ENCODE measurements around the gene CLNK.
A peak's percentile ranks its signal among the peaks of the same experiment; 100 is the strongest.

Gene CLNK

DNA sequence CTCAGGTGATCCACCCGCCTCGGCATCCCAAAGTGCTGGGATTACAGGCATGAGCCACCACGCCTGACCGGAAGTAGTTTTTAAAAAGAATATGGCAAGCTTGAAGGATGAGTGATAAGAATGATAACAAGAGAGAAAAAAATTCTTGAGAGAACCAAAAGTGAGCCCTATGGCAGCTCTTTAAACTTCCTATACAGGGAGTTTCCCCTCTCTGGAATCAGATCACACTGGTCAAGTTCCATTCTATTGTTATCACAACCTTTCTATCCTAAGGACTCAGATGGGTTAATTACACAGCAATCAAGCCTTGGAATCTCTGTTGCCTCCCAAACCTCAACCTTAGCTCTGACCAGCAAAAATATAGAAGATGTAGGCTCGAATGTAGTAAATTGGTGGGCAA is 193.6 kb downstream of the CLNK start:
- no peak overlapping the region for H3K4me3 Mint-ChIP-seq
- no peaks in the 10 kb centered on the region for H3K36me3 Mint-ChIP-seq (ENCODE audit: low read depth)
- peaks cover 20% of the 10 kb centered on the region for H3K27me3 Mint-ChIP-seq (ENCODE audit: low read depth)
- H3K9me3 Mint-ChIP-seq, result no peaks in the 10 kb centered on the region
- peaks cover 4% of the 10 kb centered on the region for H3K4me1 Mint-ChIP-seq (ENCODE audit: low read depth)
- H3K27ac Mint-ChIP-seq, result no peak overlapping the region

DNA sequence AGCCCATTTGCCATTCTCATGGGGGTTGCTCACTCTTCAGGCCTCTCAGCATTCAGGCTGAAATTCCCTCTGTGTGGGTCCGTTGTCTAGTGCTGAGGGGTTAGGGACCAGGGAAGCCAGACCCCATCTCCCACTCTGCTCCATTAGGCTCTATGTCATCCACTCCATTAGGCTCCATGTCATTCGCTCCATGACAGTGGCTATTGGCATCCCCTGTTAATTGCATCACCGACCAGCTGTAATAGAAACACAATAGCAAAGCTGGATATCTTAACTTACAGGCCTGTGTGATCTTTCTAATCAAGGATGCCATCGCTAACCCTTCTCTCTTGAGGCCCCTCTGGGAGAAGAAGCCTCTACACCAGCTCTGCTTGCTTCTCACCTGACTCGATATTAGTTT is 201.7 kb downstream of the CLNK start:
- Mint-ChIP-seq H3K27ac (no peak overlapping the region), H3K27me3 (ENCODE audit: low read depth) (peaks cover 5% of the 10 kb centered on the region), H3K9me3 (no peaks in the 10 kb centered on the region), H3K4me1 (ENCODE audit: low read depth) (no peaks in the 10 kb centered on the region), H3K36me3 (ENCODE audit: low read depth) (no peaks in the 10 kb centered on the region), H3K4me3 (no peak overlapping the region)

DNA sequence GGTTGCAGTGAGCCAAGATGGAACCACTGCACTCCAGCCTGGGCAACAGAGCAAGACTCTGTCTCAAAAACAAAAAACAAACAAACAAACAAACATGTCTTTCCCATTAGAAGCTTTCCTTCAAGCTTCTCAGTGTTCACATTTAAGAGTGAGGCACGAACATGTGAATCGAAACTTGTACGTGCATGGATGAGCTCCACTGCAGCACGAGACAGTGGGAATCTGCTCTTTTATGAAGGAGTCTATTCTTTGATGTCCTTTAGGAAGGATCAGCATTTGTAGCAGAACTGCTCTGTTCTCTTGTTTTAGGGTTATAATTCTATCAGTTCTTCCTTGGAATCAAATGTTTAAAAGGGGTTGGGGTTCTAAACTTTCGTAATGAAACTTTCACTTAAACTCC is 204.0 kb downstream of the CLNK start:
- Mint-ChIP-seq H3K27ac (no peak overlapping the region), H3K9me3 (no peaks in the 10 kb centered on the region), H3K27me3 (ENCODE audit: low read depth) (no peaks in the 10 kb centered on the region), H3K36me3 (ENCODE audit: low read depth) (no peaks in the 10 kb centered on the region), H3K4me1 (ENCODE audit: low read depth) (no peaks in the 10 kb centered on the region), H3K4me3 (no peak overlapping the region)

DNA sequence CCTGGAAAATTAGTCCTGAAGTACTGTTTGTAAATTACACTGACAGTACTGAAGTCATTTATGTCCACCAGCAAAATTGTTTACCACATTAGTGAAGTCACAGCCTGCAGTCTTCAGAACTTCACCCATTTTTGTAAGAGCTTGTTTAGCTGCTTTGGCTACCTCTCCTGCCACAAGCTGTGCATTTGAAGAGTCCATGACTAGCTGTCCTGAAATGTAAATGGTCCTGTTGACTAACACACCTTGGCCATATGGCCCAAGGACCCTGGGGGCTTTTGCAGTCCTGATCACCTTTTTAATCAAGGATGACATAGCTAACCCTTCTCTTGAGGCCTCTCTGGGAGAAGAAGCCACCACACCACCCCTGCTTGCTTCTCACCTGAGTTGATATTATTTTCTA is 205.9 kb downstream of the CLNK start:
- H3K36me3 Mint-ChIP-seq (ENCODE audit: low read depth), result no peaks in the 10 kb centered on the region
- H3K27ac Mint-ChIP-seq, result no peak overlapping the region
- no peak overlapping the region for H3K4me3 Mint-ChIP-seq
- H3K27me3 Mint-ChIP-seq (ENCODE audit: low read depth), result no peaks in the 10 kb centered on the region
- no peaks in the 10 kb centered on the region for H3K4me1 Mint-ChIP-seq (ENCODE audit: low read depth)
- no peaks in the 10 kb centered on the region for H3K9me3 Mint-ChIP-seq

DNA sequence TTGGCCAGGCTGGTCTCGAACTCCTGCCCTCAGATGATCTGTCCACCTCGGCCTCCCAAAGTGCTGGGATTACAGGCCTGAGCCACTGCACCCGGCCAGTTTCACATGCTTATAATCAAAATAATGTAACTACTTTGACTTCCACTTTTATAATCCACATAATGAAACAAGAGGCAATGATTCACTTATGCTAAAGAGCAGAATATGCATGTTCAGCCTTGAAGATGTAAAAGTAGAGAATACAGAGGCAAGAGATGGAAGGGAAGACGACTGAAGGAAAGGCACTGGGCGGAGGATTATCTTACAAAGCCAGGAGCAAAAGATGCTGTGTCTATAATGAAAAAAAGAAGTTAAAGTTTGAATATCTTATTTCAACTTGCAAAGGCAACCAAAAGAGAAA is 214.1 kb downstream of the CLNK start:
- Mint-ChIP-seq H3K27me3 (ENCODE audit: low read depth) (peaks cover 6% of the 10 kb centered on the region), H3K4me3 (no peak overlapping the region), H3K9me3 (no peaks in the 10 kb centered on the region), H3K27ac (no peak overlapping the region), H3K36me3 (ENCODE audit: low read depth) (no peaks in the 10 kb centered on the region), H3K4me1 (ENCODE audit: low read depth) (no peaks in the 10 kb centered on the region)

DNA sequence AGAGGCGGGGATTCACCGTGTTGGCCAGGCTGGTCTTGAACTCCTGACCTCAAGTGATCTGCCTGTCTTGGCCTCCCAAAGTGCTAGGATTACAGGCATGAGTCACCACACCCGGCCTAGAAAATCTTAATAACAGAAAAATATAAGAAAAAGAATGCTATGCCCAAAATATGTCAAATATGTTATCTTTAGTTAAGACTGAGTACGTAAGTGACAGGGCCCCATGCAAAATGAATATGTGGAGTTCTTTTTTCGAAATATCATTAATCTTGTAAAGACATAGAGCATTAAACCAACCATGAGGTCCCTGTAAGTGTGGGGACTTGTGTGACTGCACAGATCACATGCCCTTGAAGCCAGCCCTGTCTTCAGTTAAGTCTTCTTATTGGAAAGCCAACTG is 218.4 kb downstream of the CLNK start:
- peaks cover 2% of the 10 kb centered on the region for H3K36me3 Mint-ChIP-seq (ENCODE audit: low read depth)
- H3K4me3 Mint-ChIP-seq, result no peak overlapping the region
- H3K27me3 Mint-ChIP-seq (ENCODE audit: low read depth), result peaks cover 33% of the 10 kb centered on the region

DNA sequence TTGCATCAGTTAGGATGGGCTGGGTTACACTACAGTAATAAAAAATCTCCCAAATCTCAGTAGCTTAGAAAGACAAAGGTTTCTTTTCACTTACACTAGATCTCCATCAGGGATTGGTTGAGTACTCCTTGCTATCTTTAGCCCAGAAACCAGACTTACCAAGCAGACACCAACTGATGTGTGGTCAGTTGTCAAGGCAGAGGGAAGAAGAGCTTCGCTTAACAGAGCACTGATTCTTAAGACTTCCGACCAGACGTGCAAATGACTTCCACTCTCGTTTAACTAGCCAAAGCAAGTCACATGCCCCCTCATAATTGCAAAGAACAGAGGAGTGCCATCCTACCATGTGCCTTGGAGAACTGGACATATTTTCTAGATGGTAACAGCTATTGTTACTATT is 221.7 kb downstream of the CLNK start:
- Mint-ChIP-seq H3K36me3 (ENCODE audit: low read depth) (peaks cover 3% of the 10 kb centered on the region), H3K27me3 (ENCODE audit: low read depth) (peaks cover 51% of the 10 kb centered on the region), H3K9me3 (peaks cover 4% of the 10 kb centered on the region), H3K4me1 (ENCODE audit: low read depth) (peaks cover 16% of the 10 kb centered on the region), H3K27ac (no peak overlapping the region), H3K4me3 (no peak overlapping the region)

More for the DNA sequence above, 218.4 kb downstream of the CLNK start:
- Mint-ChIP-seq H3K4me1 (ENCODE audit: low read depth) (peaks cover 5% of the 10 kb centered on the region), H3K27ac (no peak overlapping the region), H3K9me3 (peaks cover 4% of the 10 kb centered on the region)

DNA sequence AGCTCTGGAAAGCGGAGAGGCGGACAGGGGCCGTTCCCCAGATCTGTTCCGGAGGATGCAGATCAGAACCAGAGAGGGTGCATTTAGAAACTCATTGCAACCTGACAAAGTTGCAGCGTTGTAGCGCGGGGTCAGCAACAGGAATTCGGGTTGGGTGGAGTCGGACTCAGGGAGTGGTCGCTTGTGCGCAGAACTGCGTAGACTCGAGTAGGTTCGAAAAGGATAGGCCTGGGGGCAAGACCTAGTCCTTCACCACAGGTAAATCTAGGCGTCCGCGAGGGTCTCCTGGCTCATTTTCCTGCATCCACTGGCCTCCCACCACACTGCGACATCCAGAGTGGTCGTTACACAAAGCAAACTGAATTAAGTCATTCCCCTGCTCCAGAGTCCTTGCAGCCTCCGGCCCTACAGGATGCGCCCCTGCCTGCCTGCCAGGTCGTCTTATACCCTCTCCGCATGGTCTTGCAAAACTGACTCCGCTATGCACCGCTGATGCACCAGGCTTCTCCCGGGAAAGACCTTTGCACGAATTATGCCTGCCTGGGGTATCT is 222.6 kb downstream of the CLNK start:
- H3K27me3 Mint-ChIP-seq (ENCODE audit: low read depth), result peaks cover 51% of the 10 kb centered on the region
- H3K36me3 Mint-ChIP-seq (ENCODE audit: low read depth), result peaks cover 3% of the 10 kb centered on the region
- peaks cover 4% of the 10 kb centered on the region for H3K9me3 Mint-ChIP-seq
- no peak overlapping the region for H3K27ac Mint-ChIP-seq
- peaks cover 21% of the 10 kb centered on the region for H3K4me1 Mint-ChIP-seq (ENCODE audit: low read depth)
- H3K4me3 Mint-ChIP-seq, result peak overlapping the region; percentile 73

DNA sequence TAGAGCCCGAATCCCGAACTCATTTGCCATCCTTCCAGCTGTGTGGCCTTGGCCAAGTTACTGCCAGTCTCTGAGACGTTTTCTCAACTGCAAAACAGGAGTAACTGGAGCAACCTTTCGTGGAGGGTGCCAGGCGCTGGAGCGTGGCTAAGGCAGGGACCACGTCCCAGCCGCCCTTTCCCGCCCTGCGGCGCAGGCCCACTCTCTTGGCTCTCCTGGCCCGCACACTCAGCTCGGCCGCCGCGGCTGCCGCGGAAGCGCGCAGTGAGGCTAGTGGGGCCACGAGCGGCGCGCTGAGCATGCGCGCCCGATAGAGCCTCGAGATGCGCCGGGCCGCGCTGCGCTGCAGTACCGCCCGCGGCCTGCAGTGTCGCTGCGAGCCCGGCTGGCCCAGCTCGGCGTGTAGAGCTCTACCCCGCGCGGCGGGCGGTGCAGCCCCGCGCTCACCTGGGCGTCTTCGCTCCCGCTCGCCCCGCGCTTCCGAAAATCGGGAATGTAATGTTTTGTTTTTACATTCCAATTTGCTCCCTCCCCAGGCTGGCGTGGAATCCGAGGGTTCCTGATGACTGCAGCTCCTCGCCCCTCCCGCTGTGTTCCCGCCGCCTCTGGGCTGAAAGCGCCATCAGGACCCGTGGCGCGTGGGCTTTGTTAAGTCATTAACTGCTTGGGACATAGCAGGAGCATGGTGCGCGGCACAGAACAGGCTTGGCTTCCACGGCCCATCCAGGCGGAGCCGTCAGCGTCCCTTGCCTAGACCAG is 223.3 kb downstream of the CLNK start:
- no peak overlapping the region for H3K27ac Mint-ChIP-seq
- H3K4me3 Mint-ChIP-seq, result peak overlapping the region; percentile 73
- peaks cover 23% of the 10 kb centered on the region for H3K4me1 Mint-ChIP-seq (ENCODE audit: low read depth)
- peaks cover 4% of the 10 kb centered on the region for H3K9me3 Mint-ChIP-seq
- H3K36me3 Mint-ChIP-seq (ENCODE audit: low read depth), result peaks cover 4% of the 10 kb centered on the region
- peaks cover 48% of the 10 kb centered on the region for H3K27me3 Mint-ChIP-seq (ENCODE audit: low read depth)

DNA sequence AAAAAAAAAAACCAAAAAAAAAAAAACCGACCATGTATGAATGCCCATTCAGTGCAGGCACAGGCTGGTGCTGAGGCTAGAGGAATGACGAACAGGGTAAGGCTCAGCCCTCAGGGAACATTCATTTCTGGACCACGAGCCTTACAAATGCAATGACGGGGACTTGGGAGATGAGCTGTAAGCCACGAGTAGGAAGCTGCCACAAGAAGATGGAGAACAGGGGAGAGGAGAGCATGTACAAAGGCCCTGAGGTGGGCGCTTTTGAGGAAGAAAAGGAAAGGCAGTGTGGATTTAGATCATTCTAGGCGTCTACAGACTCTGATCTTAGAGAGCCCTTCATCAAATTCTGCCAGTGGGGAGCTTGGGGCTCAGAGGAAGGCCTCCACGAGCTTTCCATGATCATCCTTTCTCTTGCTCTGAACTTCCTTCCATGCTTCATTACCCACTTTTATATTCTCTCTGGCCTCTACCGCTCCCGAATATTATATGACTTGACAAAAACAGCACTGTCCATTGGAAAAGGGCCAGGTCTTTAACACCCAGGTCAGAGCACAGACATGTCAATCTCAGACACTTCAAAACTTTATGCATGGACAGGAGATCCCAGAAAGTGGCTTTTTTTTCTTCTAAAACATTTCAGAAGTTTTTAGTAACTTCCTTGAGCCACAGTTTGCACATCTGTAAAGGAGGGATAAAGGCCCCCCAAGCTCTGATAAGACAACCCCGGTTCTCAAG is 224.1 kb downstream of the CLNK start:
- H3K4me1 Mint-ChIP-seq (ENCODE audit: low read depth), result peaks cover 28% of the 10 kb centered on the region
- H3K9me3 Mint-ChIP-seq, result peaks cover 4% of the 10 kb centered on the region
- H3K27ac Mint-ChIP-seq, result no peak overlapping the region
- H3K36me3 Mint-ChIP-seq (ENCODE audit: low read depth), result peaks cover 6% of the 10 kb centered on the region
- H3K27me3 Mint-ChIP-seq (ENCODE audit: low read depth), result peaks cover 48% of the 10 kb centered on the region
- peak overlapping the region; percentile 65 for H3K4me3 Mint-ChIP-seq

DNA sequence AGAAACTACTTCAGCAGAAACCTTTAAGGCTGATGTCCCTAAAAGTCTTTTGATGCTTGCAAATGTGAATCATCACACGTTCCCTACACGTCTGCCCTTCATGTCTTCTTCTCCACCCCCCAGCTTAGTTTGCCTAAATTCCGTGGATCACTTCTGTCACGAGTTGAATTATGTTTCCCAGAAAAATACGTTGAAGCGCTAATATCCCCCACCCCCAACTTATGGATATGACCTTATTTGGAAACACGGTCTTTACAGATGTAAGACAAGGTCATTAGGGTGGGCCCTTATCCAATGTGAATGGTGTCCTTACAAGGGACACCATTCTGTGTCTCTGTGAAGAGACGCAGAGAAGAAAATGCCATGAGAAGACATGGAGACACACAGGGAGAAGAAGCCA is 225.3 kb downstream of the CLNK start:
- Mint-ChIP-seq H3K9me3 (peaks cover 4% of the 10 kb centered on the region), H3K27me3 (ENCODE audit: low read depth) (peaks cover 43% of the 10 kb centered on the region)

DNA sequence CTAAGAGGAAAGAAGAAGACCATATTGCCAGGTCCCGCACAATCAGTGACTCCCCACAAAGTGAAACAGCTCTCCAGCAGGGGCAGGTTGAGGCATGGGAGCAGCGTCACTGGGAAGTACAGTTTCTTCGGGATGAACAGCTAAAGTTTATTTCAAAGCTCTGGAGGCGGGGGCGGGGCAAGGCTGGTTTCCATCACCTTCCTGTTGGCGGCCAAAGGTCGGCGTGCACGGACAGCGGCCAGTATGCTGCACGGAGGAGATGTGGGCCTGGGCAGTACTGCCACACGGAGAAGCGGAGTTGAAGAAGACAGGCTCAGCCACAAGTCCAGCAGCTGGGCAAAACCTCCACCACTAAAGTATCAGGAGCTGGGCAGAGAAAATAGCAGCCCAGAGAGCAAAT is 226.4 kb downstream of the CLNK start:
- Mint-ChIP-seq H3K4me1 (ENCODE audit: low read depth) (peaks cover 36% of the 10 kb centered on the region), H3K27ac (no peak overlapping the region), H3K4me3 (no peak overlapping the region), H3K36me3 (ENCODE audit: low read depth) (peaks cover 23% of the 10 kb centered on the region), H3K9me3 (peaks cover 4% of the 10 kb centered on the region), H3K27me3 (ENCODE audit: low read depth) (peaks cover 38% of the 10 kb centered on the region)

More for the DNA sequence above, 225.3 kb downstream of the CLNK start:
- peak overlapping the region; percentile 34 for H3K4me3 Mint-ChIP-seq
- peaks cover 34% of the 10 kb centered on the region for H3K4me1 Mint-ChIP-seq (ENCODE audit: low read depth)
- peaks cover 14% of the 10 kb centered on the region for H3K36me3 Mint-ChIP-seq (ENCODE audit: low read depth)
- no peak overlapping the region for H3K27ac Mint-ChIP-seq

DNA sequence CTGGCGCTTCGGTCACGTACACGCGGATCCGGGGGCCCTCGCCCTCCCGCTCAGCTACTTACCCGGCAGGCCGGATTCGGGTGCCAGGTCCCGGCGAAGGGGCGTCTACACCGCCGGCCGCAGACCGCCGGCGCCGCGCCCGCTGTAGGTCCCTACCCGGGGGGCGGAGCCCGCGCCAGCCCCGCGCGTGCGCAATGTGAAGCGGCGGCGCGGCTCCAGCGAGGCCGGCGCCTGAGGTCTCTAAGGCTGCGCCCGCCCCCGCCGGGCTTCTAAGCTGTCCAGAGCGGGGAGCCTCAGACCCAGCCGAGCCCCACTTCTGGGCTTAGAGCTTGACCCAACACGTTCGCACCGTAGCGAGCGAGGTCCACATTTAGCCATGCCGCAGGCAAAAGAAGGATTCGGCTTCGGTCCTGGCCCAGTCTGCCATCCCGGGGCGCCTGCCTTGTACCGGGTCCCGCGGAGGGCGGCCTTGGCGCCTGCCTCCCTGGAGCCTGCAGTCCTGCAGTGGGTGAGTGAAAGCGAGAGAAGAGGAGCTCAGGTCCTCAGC is 227.2 kb downstream of the CLNK start, which contains the start of gene ZNF518B:
TSS of gene ZNF518B (minus strand) at position 172 of the 547 bp plus-strand sequence. CDS start 11,098 bp downstream, outside the sequence.
- peaks cover 3% of the 10 kb centered on the region for H3K9me3 Mint-ChIP-seq
- H3K4me1 Mint-ChIP-seq (ENCODE audit: low read depth), result peaks cover 39% of the 10 kb centered on the region
- H3K36me3 Mint-ChIP-seq (ENCODE audit: low read depth), result peaks cover 31% of the 10 kb centered on the region
- H3K27ac Mint-ChIP-seq, result peak within 1 kb of the TSS; percentile 94
- H3K27me3 Mint-ChIP-seq (ENCODE audit: low read depth), result peaks cover 30% of the 10 kb centered on the region
- peak within 1 kb of the TSS; percentile 92 for H3K4me3 Mint-ChIP-seq

DNA sequence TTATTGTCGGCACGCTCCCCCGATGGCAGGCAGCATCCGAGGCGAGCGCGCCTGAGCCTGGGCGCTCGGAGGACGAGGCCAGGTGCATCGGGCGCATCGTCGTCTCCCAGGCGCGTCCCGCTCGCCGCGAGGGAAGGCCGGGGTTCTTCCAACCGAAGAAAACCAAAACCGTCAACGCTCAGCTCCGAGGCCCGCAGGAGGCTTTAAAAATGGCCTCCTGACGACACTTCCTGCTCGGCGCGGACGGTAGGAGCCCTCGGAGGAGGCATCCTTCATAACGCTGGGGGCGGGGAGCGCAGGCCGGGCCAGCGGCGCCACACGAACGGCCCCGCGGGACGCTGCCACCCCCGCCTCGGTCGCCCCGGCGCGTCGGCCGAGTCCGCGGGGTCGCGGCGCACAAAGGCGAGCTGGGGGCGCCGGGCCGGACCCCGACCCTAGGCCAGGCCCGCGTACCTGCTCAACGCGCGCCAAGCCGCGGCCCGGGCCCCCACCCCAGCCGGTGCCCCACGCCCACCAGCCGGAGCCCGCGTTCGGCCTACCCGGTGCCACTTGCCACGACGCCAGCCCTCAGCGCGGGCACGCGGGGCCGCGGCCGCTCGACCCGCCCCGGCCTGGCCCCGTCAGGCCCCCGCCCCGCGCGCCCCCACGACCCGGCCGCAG is 227.8 kb downstream of the CLNK start:
- H3K4me1 Mint-ChIP-seq (ENCODE audit: low read depth), result peaks cover 39% of the 10 kb centered on the region

More for the DNA sequence above, 227.8 kb downstream of the CLNK start:
- H3K27me3 Mint-ChIP-seq (ENCODE audit: low read depth), result peaks cover 24% of the 10 kb centered on the region
- peak overlapping the region; percentile 94 for H3K27ac Mint-ChIP-seq
- peak overlapping the region; percentile 92 for H3K4me3 Mint-ChIP-seq
- no peaks in the 10 kb centered on the region for H3K9me3 Mint-ChIP-seq
- peaks cover 36% of the 10 kb centered on the region for H3K36me3 Mint-ChIP-seq (ENCODE audit: low read depth)

Measured in T-helper 1 cell treated with Interleukin-12 subunit alpha and Interleukin-12 subunit beta and Interleukin-4 antibody, amounts not matched to agents 30 μg/mL and 1 μg/mL, for 36 hours (primary cell).